ENCODE results near the gene MYH14.
"Not testable (repeated sequence)": the region's sequence is repeated elsewhere in the genome, so short reads cannot be mapped to it uniquely, and the experiment has no call there.

The MYH14 gene

GRCh38 chr19:50226536-50226935 is 23.1 kb downstream of the MYH14 start:
- DNase-seq (ENCODE audit: low read depth), result no peak

- DNase-seq (ENCODE audit: low read depth), result not testable (repeated sequence)
Observed at GRCh38 chr19:50228153-50228552, 24.7 kb downstream of the MYH14 start.

DNA sequence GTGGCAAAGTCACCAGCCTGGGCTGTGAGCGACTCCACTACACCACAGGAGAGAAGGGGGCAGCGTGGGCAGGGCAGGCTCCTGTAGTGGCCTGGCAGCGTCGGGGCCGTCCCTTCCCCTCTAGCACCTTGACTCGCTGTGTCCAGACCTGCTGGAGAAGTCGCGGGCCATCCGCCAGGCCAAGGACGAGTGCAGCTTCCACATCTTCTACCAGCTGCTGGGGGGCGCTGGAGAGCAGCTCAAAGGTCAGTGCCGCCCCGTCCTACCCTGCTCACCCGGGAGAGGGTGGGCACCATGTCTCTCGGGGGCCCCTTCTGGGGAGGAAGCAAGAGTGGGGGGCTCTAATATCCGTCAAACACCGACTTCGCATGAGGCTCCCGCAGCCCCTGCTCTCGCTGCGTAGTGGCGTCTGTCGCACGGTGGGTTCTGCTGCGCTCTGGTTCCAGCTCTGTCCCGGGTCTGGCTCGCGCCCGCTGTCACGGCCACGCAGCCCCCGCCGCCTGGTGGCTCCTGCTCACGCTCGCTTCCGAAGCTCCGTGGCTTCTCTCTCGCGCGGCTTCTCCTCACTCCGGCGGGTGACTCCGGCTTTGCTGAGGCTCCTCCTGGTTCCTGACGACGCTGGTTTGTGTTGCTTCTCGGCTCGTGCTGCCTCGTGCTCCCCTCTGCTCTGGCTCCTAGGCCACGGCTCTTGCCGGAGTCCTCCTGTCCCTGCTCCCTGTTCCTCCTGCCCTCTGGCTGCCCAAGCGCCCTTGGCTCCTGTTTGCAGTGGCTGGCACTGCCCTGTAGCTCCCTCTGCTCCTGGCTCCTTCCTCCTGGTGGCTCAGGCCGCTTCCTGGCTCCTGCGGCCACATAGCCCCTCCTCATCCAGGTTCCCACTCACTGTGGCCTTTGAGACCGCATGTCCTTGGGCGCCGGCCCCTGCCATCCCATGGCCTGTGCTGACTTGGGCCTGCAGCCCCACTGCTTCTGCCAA is 27.2 kb downstream of the MYH14 start:
- DNase-seq (ENCODE audit: low read depth), result no peak

- DNase-seq (ENCODE audit: low read depth), result not testable (repeated sequence)
Observed at GRCh38 chr19:50231417-50231816, 28.0 kb downstream of the MYH14 start.

DNA sequence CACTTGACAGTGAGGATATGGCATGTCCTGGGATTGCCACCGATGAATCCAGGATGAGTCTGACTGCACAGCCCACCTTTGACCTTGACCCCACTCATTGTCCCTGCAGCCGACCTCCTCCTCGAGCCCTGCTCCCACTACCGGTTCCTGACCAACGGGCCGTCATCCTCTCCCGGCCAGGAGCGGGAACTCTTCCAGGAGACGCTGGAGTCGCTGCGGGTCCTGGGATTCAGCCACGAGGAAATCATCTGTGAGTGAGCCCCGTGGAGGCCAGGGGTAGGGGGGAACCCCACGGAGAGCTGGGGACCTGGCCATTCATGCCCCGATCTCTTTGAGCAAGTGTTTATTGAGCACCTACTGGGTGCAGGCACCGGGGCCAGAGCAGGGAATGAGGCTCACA is 28.4 kb downstream of the MYH14 start:
- no peak for DNase-seq (ENCODE audit: low read depth)

DNA sequence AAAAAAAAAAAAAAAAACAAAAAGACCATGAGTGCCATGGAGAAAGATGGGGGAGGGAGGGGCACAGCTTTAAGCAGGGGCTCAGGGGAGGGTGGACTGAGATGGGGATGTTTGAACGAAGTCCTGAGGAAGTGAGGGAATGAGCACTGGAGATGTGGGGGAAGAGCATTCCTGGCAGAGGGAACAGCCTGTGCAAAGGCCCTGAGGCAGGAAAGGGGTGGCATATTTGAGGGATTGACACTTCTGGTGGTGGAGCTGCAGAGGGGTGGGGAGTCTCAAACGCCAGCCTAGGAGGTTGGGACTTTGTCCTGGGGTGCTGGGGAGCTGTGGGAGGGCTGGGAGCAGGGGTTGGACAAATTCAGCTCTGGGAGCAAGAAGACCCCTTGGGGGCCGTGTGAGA is 29.2 kb downstream of the MYH14 start:
- DNase-seq (ENCODE audit: low read depth), result no peak

GRCh38 chr19:50233308-50233910 is 30.0 kb downstream of the MYH14 start:
- DNase-seq (ENCODE audit: low read depth), result no peak

- DNase-seq (ENCODE audit: low read depth), result not testable (repeated sequence)
Observed at GRCh38 chr19:50237493-50237892, 34.1 kb downstream of the MYH14 start.

GRCh38 chr19:50238043-50238442 is 34.6 kb downstream of the MYH14 start:
- no peak for DNase-seq (ENCODE audit: low read depth)

DNA sequence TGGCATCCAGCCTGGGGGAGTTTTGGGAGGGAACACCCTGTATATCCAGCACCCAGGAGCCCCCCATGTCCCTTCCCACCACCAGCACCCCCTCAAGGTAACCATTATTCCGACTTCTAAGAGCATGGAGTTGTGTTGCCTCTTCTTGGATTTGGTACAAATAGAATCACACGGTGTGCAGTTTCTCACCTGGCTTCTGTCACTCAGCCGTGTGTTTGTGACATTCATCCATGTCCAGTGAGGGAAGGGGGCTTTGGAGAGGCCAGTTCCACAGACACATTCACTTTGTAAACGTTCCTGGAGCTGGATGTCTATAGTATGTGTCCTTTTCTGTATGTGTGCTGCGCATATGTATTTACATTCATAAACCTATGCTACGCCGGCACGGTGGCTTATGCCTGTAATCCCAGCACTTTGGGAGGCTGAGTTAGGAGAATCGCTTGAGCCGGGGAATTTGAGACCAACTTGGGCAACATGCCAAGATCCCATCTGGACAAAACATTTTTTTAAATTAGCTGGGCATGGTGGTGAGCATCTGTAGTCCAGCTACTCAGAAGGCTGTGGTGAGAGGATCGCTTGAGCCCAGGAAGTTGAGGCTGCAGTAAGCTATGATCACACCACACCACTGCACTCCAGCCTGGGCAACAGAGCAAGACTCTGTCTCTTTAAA is 36.6 kb downstream of the MYH14 start:
- DNase-seq (ENCODE audit: low read depth), result no peak

DNA sequence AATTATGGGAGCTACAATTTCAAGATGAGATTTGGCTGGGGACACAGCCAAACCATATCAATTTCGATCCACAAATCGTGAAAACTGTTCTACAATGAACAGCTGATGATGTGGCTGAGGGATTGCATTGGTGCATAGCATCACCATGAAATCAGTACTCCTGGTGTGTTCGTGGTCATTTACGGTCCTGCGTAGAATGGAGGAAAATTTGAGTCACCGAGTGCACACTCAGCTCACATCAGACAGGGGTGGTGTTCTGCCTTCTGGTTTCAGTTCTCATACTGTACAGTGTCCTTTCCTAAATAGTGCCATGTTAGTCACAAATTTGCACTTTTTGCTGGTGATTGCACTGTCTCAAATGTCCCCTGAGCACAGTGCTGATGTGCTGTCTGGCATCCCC is 39.2 kb downstream of the MYH14 start:
- DNase-seq (ENCODE audit: low read depth), result no peak

GRCh38 chr19:50244695-50245094 is 41.3 kb downstream of the MYH14 start:
- no peak for DNase-seq (ENCODE audit: low read depth)

GRCh38 chr19:50248413-50248812 is 45.0 kb downstream of the MYH14 start:
- no peak for DNase-seq (ENCODE audit: low read depth)

DNA sequence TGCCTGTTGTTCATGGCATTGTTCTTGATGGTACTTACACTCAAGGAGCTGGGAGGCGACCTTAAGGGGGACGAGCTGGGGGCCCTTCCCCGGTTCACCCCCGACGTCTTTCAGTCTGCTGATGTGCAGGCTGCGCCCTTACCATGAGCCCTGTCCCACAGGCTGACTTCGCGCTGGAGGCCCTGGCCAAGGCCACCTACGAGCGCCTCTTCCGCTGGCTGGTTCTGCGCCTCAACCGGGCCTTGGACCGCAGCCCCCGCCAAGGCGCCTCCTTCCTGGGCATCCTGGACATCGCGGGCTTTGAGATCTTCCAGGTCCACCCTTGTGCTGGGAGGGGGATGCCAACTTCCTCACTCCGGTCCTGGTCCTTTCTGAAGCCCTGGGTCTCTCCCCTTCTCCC is 45.4 kb downstream of the MYH14 start:
- DNase-seq (ENCODE audit: low read depth), result no peak

- DNase-seq (ENCODE audit: low read depth), result no peak
Observed at GRCh38 chr19:50249636-50250035, 46.2 kb downstream of the MYH14 start.

DNA sequence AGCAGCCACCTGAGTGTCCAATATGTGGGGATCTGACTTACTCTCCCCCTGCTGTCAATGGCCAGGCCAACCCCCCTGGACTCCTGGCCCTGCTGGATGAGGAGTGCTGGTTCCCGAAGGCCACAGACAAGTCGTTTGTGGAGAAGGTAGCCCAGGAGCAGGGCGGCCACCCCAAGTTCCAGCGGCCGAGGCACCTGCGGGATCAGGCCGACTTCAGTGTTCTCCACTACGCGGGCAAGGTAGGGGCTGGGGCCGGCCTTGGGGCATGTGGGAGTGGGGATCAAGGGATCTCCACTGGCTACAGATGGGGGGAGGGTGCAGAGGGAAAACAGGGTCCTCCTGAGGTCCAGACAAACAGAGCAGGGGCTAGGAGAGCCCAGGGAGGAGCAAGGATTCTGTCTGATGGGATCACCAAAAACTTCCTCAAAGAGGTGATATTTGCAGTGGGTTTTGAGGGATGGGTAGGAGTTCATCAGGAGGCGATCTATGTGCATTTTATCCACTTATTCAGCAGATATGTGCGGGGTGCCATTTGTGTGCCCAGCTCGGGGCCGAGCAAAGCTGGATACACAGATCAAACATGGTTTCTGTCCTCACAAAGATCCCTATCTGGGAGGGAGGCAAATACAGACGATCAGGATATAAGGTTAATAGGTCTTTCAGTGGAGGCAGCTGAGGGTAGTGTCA is 47.2 kb downstream of the MYH14 start:
- DNase-seq (ENCODE audit: low read depth), result no peak

GRCh38 chr19:50252111-50252886 is 48.9 kb downstream of the MYH14 start:
- DNase-seq (ENCODE audit: low read depth), result no peak

DNA sequence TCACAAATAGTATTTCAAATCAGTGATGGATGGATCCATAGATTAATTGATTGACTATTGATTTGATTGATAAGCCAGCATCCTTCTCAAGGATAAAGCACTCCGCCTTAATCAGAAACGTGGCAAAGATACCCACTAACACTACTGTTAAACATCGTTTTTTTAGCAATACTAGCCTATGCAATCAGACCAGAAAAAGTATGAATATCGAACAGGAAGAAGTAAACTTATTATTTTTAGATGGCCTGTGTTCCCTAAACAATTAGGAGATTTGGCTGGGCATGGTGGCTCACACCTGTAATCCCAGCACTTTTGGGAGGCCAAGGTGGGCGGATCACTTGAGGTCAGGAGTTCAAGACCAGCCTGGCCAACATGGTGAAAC is 49.5 kb downstream of the MYH14 start:
- no peak for DNase-seq (ENCODE audit: low read depth)

GRCh38 chr19:50255115-50255514 is 51.7 kb downstream of the MYH14 start:
- no peak for DNase-seq (ENCODE audit: low read depth)

DNA sequence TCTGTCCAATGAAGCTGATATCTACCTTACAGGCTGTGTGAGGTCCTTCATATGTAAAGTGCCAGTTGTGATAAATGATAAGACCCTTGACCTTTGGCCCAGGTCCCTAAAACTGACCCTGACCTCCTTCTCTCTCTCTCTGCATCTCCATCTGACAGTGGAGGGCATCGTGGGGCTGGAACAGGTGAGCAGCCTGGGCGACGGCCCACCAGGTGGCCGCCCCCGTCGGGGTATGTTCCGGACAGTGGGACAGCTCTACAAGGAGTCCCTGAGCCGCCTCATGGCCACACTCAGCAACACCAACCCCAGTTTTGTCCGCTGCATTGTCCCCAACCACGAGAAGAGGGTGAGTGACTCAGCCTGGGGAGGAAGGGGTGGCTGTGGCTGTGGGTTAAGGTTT is 53.7 kb downstream of the MYH14 start:
- no peak for DNase-seq (ENCODE audit: low read depth)

GRCh38 chr19:50258918-50259372 is 55.5 kb downstream of the MYH14 start:
- no peak for DNase-seq (ENCODE audit: low read depth)
